GM12872 (cell line): ENCODE measurements around the gene CNTLN.

Source experiments
- TF ChIP-seq, protein P1 (sequence below): IDR thresholded peaks from 3 replicates; pipeline ENCODE4 v1.5.1; 2011; ENCODE audit warnings: low read depth, mild to moderate bottlenecking, low read length, moderate library complexity; ENCODE audit not compliant: insufficient read depth

Gene CNTLN

DNA sequence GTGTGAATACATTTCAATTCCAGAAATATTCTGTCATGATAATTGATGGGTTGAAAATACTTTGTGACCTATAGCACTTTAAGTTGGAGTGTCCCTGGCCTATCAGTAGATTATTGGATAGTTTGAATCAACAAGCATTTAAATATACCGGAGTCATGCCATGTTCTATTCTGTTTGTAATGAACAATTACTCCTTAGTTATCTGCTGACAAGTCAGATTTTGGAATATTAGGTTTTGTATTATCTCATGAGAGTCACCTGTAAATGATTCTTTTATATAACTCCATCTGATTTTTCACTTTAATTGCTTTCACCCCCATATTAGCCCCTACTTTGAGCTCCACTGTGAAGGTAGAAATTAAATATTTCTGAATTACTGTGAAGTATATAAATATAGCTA lies 351.6 kb downstream of the CNTLN start:
- TF ChIP-seq, protein P1, sequence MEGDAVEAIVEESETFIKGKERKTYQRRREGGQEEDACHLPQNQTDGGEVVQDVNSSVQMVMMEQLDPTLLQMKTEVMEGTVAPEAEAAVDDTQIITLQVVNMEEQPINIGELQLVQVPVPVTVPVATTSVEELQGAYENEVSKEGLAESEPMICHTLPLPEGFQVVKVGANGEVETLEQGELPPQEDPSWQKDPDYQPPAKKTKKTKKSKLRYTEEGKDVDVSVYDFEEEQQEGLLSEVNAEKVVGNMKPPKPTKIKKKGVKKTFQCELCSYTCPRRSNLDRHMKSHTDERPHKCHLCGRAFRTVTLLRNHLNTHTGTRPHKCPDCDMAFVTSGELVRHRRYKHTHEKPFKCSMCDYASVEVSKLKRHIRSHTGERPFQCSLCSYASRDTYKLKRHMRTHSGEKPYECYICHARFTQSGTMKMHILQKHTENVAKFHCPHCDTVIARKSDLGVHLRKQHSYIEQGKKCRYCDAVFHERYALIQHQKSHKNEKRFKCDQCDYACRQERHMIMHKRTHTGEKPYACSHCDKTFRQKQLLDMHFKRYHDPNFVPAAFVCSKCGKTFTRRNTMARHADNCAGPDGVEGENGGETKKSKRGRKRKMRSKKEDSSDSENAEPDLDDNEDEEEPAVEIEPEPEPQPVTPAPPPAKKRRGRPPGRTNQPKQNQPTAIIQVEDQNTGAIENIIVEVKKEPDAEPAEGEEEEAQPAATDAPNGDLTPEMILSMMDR = no peak

DNA sequence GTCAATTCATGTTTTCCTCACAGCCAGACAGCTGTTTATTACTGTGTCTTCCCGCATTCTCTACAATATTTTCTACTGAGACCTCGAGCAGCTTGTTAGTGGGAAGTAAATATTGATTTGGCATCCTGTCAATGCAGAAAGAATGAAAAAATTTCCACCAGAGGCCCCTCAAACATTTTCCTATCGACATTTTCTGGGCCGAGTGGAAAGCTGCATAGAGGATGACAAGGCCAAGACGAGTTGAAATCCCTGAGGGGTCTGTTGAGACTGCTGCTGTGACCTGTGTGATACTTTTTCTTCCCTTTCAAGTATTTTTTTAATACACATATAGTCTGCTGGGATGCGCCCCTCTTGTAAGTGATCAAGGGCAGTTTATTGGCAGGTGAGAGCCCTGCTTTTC lies 352.6 kb downstream of the CNTLN start:
- TF ChIP-seq, protein P1 = no peak

DNA sequence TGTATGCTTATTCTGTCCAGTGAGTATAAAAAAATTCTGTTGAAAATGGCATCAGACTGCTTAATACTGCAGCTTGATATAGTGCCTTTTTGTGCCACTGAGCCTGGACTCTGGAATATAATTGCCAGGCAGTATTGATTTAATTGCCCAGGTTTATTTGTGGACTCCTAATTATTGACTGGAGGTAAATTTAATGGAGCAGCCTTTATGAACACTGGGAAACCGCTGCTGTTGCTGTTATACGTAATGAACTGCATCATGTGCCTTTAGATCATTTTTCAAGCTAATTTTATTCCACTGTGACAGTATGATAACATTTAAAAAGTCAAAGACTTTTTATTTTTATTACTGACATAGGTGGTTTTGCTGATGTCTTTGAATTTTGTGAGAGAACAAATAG lies 353.8 kb downstream of the CNTLN start:
- TF ChIP-seq, protein P1 = no peak

DNA sequence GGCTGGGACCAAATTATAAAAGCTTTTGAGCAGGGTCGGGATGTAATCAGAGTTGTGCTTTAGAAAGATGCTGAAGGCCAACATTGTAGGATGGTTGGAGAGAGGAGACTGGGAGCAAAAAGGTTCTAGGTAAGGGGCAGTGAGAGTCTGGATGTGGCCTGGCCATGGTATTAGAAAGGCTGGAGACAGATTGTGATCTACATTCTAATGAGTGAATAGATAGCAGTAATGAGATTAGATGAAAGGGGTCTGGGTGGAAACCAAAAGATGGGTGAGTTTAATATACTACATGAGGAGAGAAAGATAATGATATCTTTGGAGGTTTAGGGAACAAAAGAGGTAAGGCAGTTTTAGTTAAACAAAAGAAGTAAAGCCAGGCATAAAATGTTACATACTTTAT lies 355.3 kb downstream of the CNTLN start:
- TF ChIP-seq, protein P1 = no peak

DNA sequence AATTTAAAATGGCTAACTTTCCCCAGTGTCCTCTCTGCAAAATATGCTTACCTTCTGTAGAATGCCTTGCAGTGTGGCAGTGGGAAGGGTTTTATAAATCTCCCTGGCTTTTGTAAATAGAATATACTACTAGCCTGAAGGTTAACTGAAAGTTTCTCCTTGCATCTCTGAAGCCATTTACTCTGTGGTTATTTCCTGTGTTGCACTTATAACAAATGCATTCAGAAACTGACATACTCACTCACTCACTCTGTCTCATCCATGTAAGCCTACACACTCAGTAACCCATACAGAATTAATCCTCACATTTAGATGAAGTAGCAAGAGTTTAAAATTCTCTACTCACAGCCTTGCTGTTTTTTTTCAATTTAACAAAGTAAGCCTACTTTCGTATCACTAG lies 356.9 kb downstream of the CNTLN start:
- TF ChIP-seq, protein P1 = no peak

DNA sequence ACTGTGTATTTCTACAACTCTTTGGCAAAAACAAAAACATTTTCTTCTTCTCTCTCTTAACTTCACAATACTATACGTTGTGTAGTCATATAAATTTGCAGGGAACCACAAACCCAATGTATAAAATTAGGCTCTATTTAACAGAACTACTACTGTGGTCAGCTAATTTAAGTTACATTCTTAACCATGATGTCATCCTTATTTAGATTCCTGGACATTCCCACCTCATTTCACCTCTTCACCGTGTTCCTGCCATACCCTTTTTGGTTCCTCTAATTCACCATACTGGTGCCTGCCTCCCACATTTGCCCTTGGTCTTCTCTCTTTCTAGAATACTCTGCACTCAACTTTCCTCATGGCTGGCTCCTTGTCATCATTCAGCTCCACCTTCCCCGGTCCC lies 368.4 kb downstream of the CNTLN start:
- TF ChIP-seq, protein P1 = no peak

DNA sequence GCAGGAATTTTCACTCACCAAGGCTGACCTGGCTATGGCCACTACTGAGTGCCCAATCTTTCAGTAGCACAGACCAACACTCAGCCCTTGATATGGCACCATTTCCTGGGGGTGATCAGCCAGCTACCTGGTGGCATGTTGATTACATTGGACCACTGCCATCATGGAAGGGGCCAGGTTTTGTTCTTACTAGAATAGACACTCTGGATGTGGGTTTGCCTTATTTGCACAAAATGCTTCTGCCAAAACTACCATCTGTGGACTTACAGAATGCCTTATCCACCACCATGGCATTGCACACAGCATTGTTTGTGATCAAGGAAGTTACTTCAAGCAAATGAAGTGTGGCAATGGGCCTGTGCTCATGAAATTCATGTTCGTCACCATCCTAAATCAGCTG lies 374.3 kb downstream of the CNTLN start:
- TF ChIP-seq, protein P1 = no peak

DNA sequence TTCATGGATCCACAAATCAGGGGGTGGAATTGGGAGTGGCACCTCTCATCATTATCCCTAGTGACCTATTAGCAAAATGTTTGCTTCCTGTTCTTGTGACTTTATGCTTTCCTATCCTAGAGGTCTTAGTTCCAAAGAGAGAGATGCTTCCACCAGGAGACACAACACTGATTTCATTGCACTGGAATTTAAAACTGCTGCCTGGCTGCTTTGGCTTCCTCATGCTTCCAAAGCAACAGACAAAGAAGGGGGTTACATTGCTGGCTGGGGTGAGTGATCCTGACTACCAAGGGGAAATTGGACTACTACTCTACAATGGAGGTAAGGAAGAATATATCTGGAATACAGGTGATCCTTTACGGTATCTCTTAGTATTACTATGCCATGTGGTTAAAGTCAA lies 374.9 kb downstream of the CNTLN start:
- TF ChIP-seq, protein P1 = no peak
